ENCODE measurements around the gene SARDH.

The SARDH gene

GRCh38 chr9:133699546-133699945 is 38.6 kb downstream of the SARDH start:
- TF ChIP-seq CTCF (IDR thresholded peaks at IDR 0.05; ENCODE audit: low read depth, low read length, missing control alignments), result no peak

GRCh38 chr9:133696071-133696472 is 42.1 kb downstream of the SARDH start:
- in situ Hi-C loops (cut with HindIII; ENCODE audit: low sequenced_read_pairs), result no loop called here

More at GRCh38 chr9:133699546-133699945, 38.6 kb downstream of the SARDH start:
- DNase-seq (ENCODE audit: low read depth), result no peak
- no peak overlapping the region for H3K4me3 ChIP-seq (ENCODE audit: low read depth, low read length)
- in situ Hi-C loops (cut with HindIII; ENCODE audit: low sequenced_read_pairs), result no loop called here

GRCh38 chr9:133694686-133695085 is 43.5 kb downstream of the SARDH start:
- in situ Hi-C loops (cut with HindIII; ENCODE audit: low sequenced_read_pairs), result no loop called here
- no peak overlapping the region for H3K4me3 ChIP-seq (ENCODE audit: low read depth, low read length)
- no peak for TF ChIP-seq CTCF (IDR thresholded peaks at IDR 0.05; ENCODE audit: low read depth, low read length, missing control alignments)
- no peak for DNase-seq (ENCODE audit: low read depth)

More at GRCh38 chr9:133696071-133696472, 42.1 kb downstream of the SARDH start:
- no peak overlapping the region for H3K4me3 ChIP-seq (ENCODE audit: low read depth, low read length)
- no peak for DNase-seq (ENCODE audit: low read depth)
- TF ChIP-seq CTCF (IDR thresholded peaks at IDR 0.05; ENCODE audit: low read depth, low read length, missing control alignments), result no peak

- TF ChIP-seq CTCF (IDR thresholded peaks at IDR 0.05; ENCODE audit: low read depth, low read length, missing control alignments), result no peak
- no peak for DNase-seq (ENCODE audit: low read depth)
- no peak overlapping the region for H3K4me3 ChIP-seq (ENCODE audit: low read depth, low read length)
- in situ Hi-C loops (cut with HindIII; ENCODE audit: low sequenced_read_pairs), result no loop called here
These were observed 44.2 kb downstream of the SARDH start for GRCh38 chr9:133693703-133694529.

GRCh38 chr9:133693116-133693515 is 45.0 kb downstream of the SARDH start:
- TF ChIP-seq CTCF (IDR thresholded peaks at IDR 0.05; ENCODE audit: low read depth, low read length, missing control alignments), result no peak
- no peak for DNase-seq (ENCODE audit: low read depth)
- in situ Hi-C loops (cut with HindIII; ENCODE audit: low sequenced_read_pairs), result no loop called here
- no peak overlapping the region for H3K4me3 ChIP-seq (ENCODE audit: low read depth, low read length)

- H3K4me3 ChIP-seq (ENCODE audit: low read depth, low read length), result no peak overlapping the region
- no peak for TF ChIP-seq CTCF (IDR thresholded peaks at IDR 0.05; ENCODE audit: low read depth, low read length, missing control alignments)
- DNase-seq (ENCODE audit: low read depth), result no peak
- in situ Hi-C loops (cut with HindIII; ENCODE audit: low sequenced_read_pairs), result no loop called here
These were observed 45.7 kb downstream of the SARDH start for GRCh38 chr9:133692364-133692985.
